RWPE1 (cell line): ENCODE data around the gene TTC22.

Source experiments
- CTCF ChIA-PET: fragments of 350-600 bp; sonication (Branson Sonifier 250); formaldehyde crosslinking; extraction: SDS; loops from one replicate; lab custom pipeline; 2021; lab: Yijun Ruan, JAX
- POLR2A ChIA-PET: fragments of 400-600 bp; formaldehyde crosslinking; extraction: SDS; loops from one replicate; lab custom pipeline; 2020; ENCODE audit warnings: antibody characterized with exemption; ENCODE audit not compliant: low non-redundant PET; lab: Yijun Ruan, JAX
- DNase-seq: peaks from one replicate; pipeline ENCODE4 v3.0.0; 2012; ENCODE audit warnings: low spot score
- H3K27ac ChIP-seq: fragments of 450-650 bp; 2 replicates; pipeline ENCODE4 v1.5.1; 2017
- CTCF ChIP-seq: fragments of 450-650 bp; conservative IDR thresholded peaks from 2 replicates; pipeline ENCODE4 v1.5.1; 2017; ENCODE audit warnings: low read depth, mild to moderate bottlenecking

TTC22 gene

GRCh38 chr1:54800899-54801759, at the start of gene TTC22:
Gene TTC22 (minus strand): TSS chr1:54801323. CDS start chr1:54801163, 160 bp downstream.
- TF ChIP-seq CTCF: peak; percentile 77
- ChIA-PET POLR2A (no interaction called here), CTCF (interaction anchor here (0.6 to 1.7 kb wide), 16 partner anchors 11 to 752 kb away, joined by 3 to 8 read pairs (median 4); partner anchors contain the start of gene TTC4)
- H3K27ac ChIP-seq: peak within 1 kb of the TSS; percentile 61
- DNase-seq: peak; percentile 70

- DNase-seq: no peak
- peak overlapping the region; percentile 77 for H3K27ac ChIP-seq
- TF ChIP-seq CTCF: no peak
- ChIA-PET CTCF (no interaction called here), POLR2A (no interaction called here)
Observed at GRCh38 chr1:54850737-54851136, 49.6 kb upstream of the TTC22 start.

- ChIA-PET POLR2A (no interaction called here), CTCF (interaction anchor here (2.0 kb wide), 1 partner anchor 172 kb away, joined by 7 read pairs; no protein-coding TSS in a partner anchor)
- DNase-seq: no peak
- peak overlapping the region; percentile 77 for H3K27ac ChIP-seq
- no peak for TF ChIP-seq CTCF
Observed at GRCh38 chr1:54850069-54850730, 49.1 kb upstream of the TTC22 start.

- POLR2A ChIA-PET: no interaction called here
- CTCF ChIA-PET: interaction anchor here (2.0 kb wide), 1 partner anchor 173 kb away, joined by 7 read pairs; no protein-coding TSS in a partner anchor
- peak overlapping the region; percentile 77 for H3K27ac ChIP-seq
- no peak for DNase-seq
- TF ChIP-seq CTCF: no peak
Observed at GRCh38 chr1:54849219-54850068, 48.3 kb upstream of the TTC22 start.

- no peak for DNase-seq
- ChIA-PET POLR2A (no interaction called here), CTCF (interaction anchor here (2.0 kb wide), 1 partner anchor 174 kb away, joined by 7 read pairs; no protein-coding TSS in a partner anchor)
- peak overlapping the region; percentile 41 for H3K27ac ChIP-seq
- no peak for TF ChIP-seq CTCF
Observed at GRCh38 chr1:54848134-54848948, 47.2 kb upstream of the TTC22 start.
